HepG2 (cell line): Measurements from ENCODE around the gene ANAPC1. TPM values are rescaled to one million over a fixed set of nuclear protein-coding genes. Genes with fewer than 3 reads are reported as not detected.

Source experiments
- CTCF ChIP-seq: sonication (generic); formaldehyde crosslinking; IDR thresholded peaks from 2 replicates; pipeline ENCODE4 v1.5.0; 2020; ENCODE audit warnings: mild to moderate bottlenecking, missing genetic modification reagents, moderate library complexity
- DMAP1 ChIP-seq: IDR thresholded peaks from 2 replicates; pipeline ENCODE4 v1.6.1; 2016
- ELF1 ChIP-seq: sonication (generic); formaldehyde crosslinking; IDR thresholded peaks from 2 replicates; pipeline ENCODE4 v1.4.0; 2020; ENCODE audit warnings: missing genetic modification reagents
- FOXA3 ChIP-seq: IDR thresholded peaks from 2 replicates; pipeline ENCODE4 v1.6.1; 2016; ENCODE audit warnings: missing genetic modification reagents, missing compliant biosample characterization
- HMG20A ChIP-seq: IDR thresholded peaks from 2 replicates; pipeline ENCODE4 v1.6.1; 2016; ENCODE audit warnings: borderline replicate concordance
- KAT8 ChIP-seq: IDR thresholded peaks from 2 replicates; pipeline ENCODE4 v1.6.1; 2016; ENCODE audit warnings: missing genetic modification reagents, missing compliant biosample characterization
- RCOR2 ChIP-seq: IDR thresholded peaks from 2 replicates; pipeline ENCODE4 v1.6.1; 2016; ENCODE audit warnings: missing biosample characterization, missing genetic modification reagents
- SKI ChIP-seq: fragments of 450-650 bp; IDR thresholded peaks from one replicate; pipeline ENCODE4 v1.6.1; 2018; ENCODE audit warnings: mild to moderate bottlenecking; ENCODE audit not compliant: partially characterized antibody
- SP1 ChIP-seq, 2 experiments: fragments of 450-650 bp in 1 of 2; sonication (generic) in 1 of 2; formaldehyde crosslinking in 1 of 2; IDR thresholded peaks; 2 replicates each; pipeline versions ENCODE4 v1.4.0 to v1.6.1; 2016 to 2020; ENCODE audit warnings: missing genetic modification reagents in 1 of 2
- TERF1 ChIP-seq: sonication (generic); formaldehyde crosslinking; IDR thresholded peaks from 2 replicates; pipeline ENCODE4 v1.8.0; 2022; ENCODE audit warnings: mild to moderate bottlenecking, missing genetic modification reagents, moderate library complexity
- U2AF2 ChIP-seq: fragments of 200-400 bp; formaldehyde crosslinking; IDR thresholded peaks from 2 replicates; pipeline ENCODE4 v1.6.1; 2017; ENCODE audit warnings: low read depth, mild to moderate bottlenecking, low read length
- ZNF280B ChIP-seq: sonication (generic); formaldehyde crosslinking; IDR thresholded peaks from 2 replicates; pipeline ENCODE4 v1.5.0; 2020; ENCODE audit warnings: missing genetic modification reagents, mild to moderate bottlenecking, borderline replicate concordance
- ZNF343 ChIP-seq: sonication (generic); formaldehyde crosslinking; IDR thresholded peaks from 2 replicates; pipeline ENCODE4 v1.4.0; 2020; ENCODE audit warnings: mild to moderate bottlenecking, missing genetic modification reagents
- ZNF609 ChIP-seq: sonication (generic); formaldehyde crosslinking; IDR thresholded peaks from 2 replicates; pipeline ENCODE4 v1.4.0; 2020; ENCODE audit warnings: mild to moderate bottlenecking, missing genetic modification reagents, borderline replicate concordance
- ZNF713 ChIP-seq: sonication (generic); formaldehyde crosslinking; IDR thresholded peaks from 2 replicates; pipeline ENCODE4 v1.4.0; 2020; ENCODE audit warnings: mild to moderate bottlenecking, missing genetic modification reagents
- ZNF878 ChIP-seq: sonication (generic); formaldehyde crosslinking; IDR thresholded peaks from 2 replicates; pipeline ENCODE4 v1.8.1; 2023; ENCODE audit warnings: mild to moderate bottlenecking, missing genetic modification reagents, moderate library complexity
- polyA plus RNA-seq, 8 experiments: library from polyadenylated mRNA; depleted of rRNA in 3 of 8; stranded (reverse) in 7 of 8; unstranded in 1 of 8; fragments of >200 nt; fragmentation: Illumina TruSeq in 4 of 8; extraction: Trizol in 4 of 8; gene quantifications; 2 replicates each; pipeline versions ENCODE4 v1.2.1 to v1.2.3, GENCODE V29; 2011 to 2016; ENCODE audit warnings: low read depth in 4 of 8, missing spikeins in 1 of 8, mixed read lengths in 1 of 8; ENCODE audit not compliant: insufficient read depth in 1 of 8
- total RNA-seq, 5 experiments: library from RNA; depleted of rRNA; stranded (reverse); fragments of >200 nt; fragmentation: Illumina TruSeq; extraction: Trizol; gene quantifications; 2 replicates each; pipeline ENCODE4 v1.2.3, GENCODE V29; 2016; ENCODE audit warnings: low read depth in 1 of 5

ANAPC1 gene
- total and polyA plus RNA-seq, 2 of the 13 experiments (the other 11 are each of a cell fraction or from before 2014, with no cell fraction given): 50.0 to 89.7 TPM

GRCh38 chr2:111900859-111901258 is 16.9 kb upstream of the ANAPC1 start (continued):
- TF ChIP-seq ZNF609 (CRISPR knock-in tag) (no peak), DMAP1 (CRISPR knock-in tag) (0 out of 2 replicates have a peak, but pooled peaks have one; percentile 31), SKI (peak; percentile 25), HMG20A (0 out of 2 replicates have a peak, but pooled peaks have one; percentile 40), CTCF (CRISPR knock-in tag) (peak; percentile 86), ZNF280B (CRISPR knock-in tag) (no peak), U2AF2 (no peak), FOXA3 (CRISPR knock-in tag) (peak; percentile 32; the same call in 1 of the 2 replicates), ZNF343 (no peak), ELF1 (CRISPR knock-in tag) (no peak), TERF1 (CRISPR knock-in tag) (no peak), ZNF878 (CRISPR knock-in tag) (no peak), ZNF713 (CRISPR knock-in tag) (no peak), SP1 (IDR thresholded peaks at IDR 0.05) (no peak), SP1 (CRISPR knock-in tag; IDR thresholded peaks at IDR 0.05) (no peak), RCOR2 (no peak), KAT8 (CRISPR knock-in tag) (peak; percentile 55; the same call in 1 of the 2 replicates)
